NT2/D1 (cell line): ENCODE data around the gene CYP27C1.

Experiments
- SUZ12 ChIP-seq: IDR thresholded peaks from 2 replicates; pipeline ENCODE4 v1.6.1; 2011; ENCODE audit not compliant: insufficient read length, insufficient read depth; ENCODE audit errors: extremely low read depth
- YY1 ChIP-seq: IDR thresholded peaks from 2 replicates; pipeline ENCODE4 v1.6.1; 2011; ENCODE audit not compliant: insufficient read length, insufficient read depth
- ZNF274 ChIP-seq: IDR thresholded peaks from 2 replicates; pipeline ENCODE4 v1.6.1; 2011; ENCODE audit warnings: mild to moderate bottlenecking, low read depth, low read length

- TF ChIP-seq YY1 (no peak), ZNF274 (no peak), SUZ12 (no peak)
Measured at GRCh38 chr2:127143841-127144782, 76.0 kb downstream of the CYP27C1 start.
